ENCODE measurements around the gene LRP5. TPM values are rescaled to one million over a fixed set of nuclear protein-coding genes. Genes with fewer than 3 reads are reported as not detected.

Gene LRP5
- polyA plus RNA-seq, 3 donors: 0.23 to 0.29 TPM; not detected in 1

DNA sequence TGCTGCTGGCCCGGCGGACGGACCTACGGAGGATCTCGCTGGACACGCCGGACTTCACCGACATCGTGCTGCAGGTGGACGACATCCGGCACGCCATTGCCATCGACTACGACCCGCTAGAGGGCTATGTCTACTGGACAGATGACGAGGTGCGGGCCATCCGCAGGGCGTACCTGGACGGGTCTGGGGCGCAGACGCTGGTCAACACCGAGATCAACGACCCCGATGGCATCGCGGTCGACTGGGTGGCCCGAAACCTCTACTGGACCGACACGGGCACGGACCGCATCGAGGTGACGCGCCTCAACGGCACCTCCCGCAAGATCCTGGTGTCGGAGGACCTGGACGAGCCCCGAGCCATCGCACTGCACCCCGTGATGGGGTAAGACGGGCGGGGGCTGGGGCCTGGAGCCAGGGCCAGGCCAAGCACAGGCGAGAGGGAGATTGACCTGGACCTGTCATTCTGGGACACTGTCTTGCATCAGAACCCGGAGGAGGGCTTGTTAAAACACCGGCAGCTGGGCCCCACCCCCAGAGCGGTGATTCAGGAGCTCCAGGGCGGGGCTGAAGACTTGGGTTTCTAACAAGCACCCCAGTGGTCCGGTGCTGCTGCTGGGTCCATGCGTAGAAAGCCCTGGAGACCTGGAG lies 74.1 kb downstream of the LRP5 start:
- Histone ChIP-seq H3K4me2 (replicated peaks; ENCODE audit: extremely low read depth, low read length, poor library complexity, severe bottlenecking) (no peak overlapping the region), H3K27me3 (ENCODE audit: control insufficient read depth in 2 of 2, insufficient read depth in 2 of 2, low read length in 2 of 2) (no peaks in the 10 kb centered on the region), H4K20me1 (ENCODE audit: insufficient read depth, low read length) (no peaks in the 10 kb centered on the region), H2AFZ (ENCODE audit: insufficient read depth, low read depth, low read length, poor library complexity, severe bottlenecking) (no peak overlapping the region), H3K27ac (ENCODE audit: low read depth in 1 of 2, low read length in 2 of 2) (no peak overlapping the region), H3K4me1 (ENCODE audit: control insufficient read depth in 1 of 2, insufficient read depth in 2 of 2, low read length in 2 of 2) (peaks cover under 1% of the 10 kb centered on the region in 2 donors), H3K4me3 (replicated peaks in 1 of 3; ENCODE audit: low read depth in 2 of 3, low read length in 3 of 3) (no peak overlapping the region), H3K79me2 (ENCODE audit: insufficient read depth, low read length) (no peaks in the 10 kb centered on the region), H3K9ac (ENCODE audit: insufficient read depth, low read length, poor library complexity, severe bottlenecking) (no peak overlapping the region), H3K36me3 (replicated peaks in 1 of 2; ENCODE audit: control insufficient read depth in 1 of 2, insufficient read depth in 2 of 2, low read length in 2 of 2) (no peaks in the 10 kb centered on the region), H3K9me3 (replicated peaks in 1 of 2; ENCODE audit: control insufficient read depth in 1 of 2, insufficient read depth in 1 of 2, low read length in 2 of 2) (no peaks in the 10 kb centered on the region)
- Mint-ChIP-seq H3K36me3 (no peaks in the 10 kb centered on the region), H3K4me1 (peaks cover 6% of the 10 kb centered on the region), H3K9me3 (peaks cover 0 to 2% (median 0%) of the 10 kb centered on the region in 7 donors), H3K27ac (no peak overlapping the region), H3K27me3 (ENCODE audit: low read depth in 3 of 3) (peaks cover 0 to 4% (median 1%) of the 10 kb centered on the region in 3 donors), H3K4me3 (no peak overlapping the region)
- DNase-seq: no peak
- TF ChIP-seq, protein P1, sequence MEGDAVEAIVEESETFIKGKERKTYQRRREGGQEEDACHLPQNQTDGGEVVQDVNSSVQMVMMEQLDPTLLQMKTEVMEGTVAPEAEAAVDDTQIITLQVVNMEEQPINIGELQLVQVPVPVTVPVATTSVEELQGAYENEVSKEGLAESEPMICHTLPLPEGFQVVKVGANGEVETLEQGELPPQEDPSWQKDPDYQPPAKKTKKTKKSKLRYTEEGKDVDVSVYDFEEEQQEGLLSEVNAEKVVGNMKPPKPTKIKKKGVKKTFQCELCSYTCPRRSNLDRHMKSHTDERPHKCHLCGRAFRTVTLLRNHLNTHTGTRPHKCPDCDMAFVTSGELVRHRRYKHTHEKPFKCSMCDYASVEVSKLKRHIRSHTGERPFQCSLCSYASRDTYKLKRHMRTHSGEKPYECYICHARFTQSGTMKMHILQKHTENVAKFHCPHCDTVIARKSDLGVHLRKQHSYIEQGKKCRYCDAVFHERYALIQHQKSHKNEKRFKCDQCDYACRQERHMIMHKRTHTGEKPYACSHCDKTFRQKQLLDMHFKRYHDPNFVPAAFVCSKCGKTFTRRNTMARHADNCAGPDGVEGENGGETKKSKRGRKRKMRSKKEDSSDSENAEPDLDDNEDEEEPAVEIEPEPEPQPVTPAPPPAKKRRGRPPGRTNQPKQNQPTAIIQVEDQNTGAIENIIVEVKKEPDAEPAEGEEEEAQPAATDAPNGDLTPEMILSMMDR (IDR thresholded peaks at IDR 0.05): no peak
- WGBS (ENCODE audit: insufficient coverage): 97% methylated on average over 52 of the region's 52 CpGs
- intact Hi-C loops (cut with micrococcal nuclease): no loop called here

DNA sequence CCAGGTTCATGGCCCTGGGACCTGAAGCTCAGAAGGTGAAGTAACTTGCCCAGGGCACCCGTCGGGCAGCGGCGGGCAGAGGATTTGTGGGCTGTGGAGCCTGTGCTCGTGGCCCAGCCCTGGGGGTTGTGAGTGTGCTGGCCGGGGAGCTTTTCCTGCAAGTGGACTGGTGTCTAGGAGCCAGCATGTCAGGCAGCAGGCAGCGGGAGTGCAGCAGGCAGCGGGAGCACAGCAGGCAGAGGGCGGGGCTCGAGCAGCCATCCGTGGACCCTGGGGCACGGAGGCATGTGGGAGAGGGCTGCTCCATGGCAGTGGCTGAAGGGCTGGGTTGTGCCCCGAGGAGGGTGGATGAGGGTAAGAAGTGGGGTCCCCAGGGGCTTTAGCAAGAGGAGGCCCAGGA lies 75.4 kb downstream of the LRP5 start:
- Histone ChIP-seq H3K27me3 (ENCODE audit: control insufficient read depth in 2 of 2, insufficient read depth in 2 of 2, low read length in 2 of 2) (no peaks in the 10 kb centered on the region), H2AFZ (ENCODE audit: insufficient read depth, low read depth, low read length, poor library complexity, severe bottlenecking) (no peak overlapping the region), H3K4me2 (replicated peaks; ENCODE audit: extremely low read depth, low read length, poor library complexity, severe bottlenecking) (no peak overlapping the region), H3K9ac (ENCODE audit: insufficient read depth, low read length, poor library complexity, severe bottlenecking) (no peak overlapping the region), H3K79me2 (ENCODE audit: insufficient read depth, low read length) (no peaks in the 10 kb centered on the region), H3K4me3 (replicated peaks in 1 of 3; ENCODE audit: low read depth in 2 of 3, low read length in 3 of 3) (no peak overlapping the region), H3K36me3 (replicated peaks in 1 of 2; ENCODE audit: control insufficient read depth in 1 of 2, insufficient read depth in 2 of 2, low read length in 2 of 2) (no peaks in the 10 kb centered on the region), H3K27ac (ENCODE audit: low read depth in 1 of 2, low read length in 2 of 2) (no peak overlapping the region), H4K20me1 (ENCODE audit: insufficient read depth, low read length) (no peaks in the 10 kb centered on the region), H3K4me1 (ENCODE audit: control insufficient read depth in 1 of 2, insufficient read depth in 2 of 2, low read length in 2 of 2) (no peaks in the 10 kb centered on the region), H3K9me3 (replicated peaks in 1 of 2; ENCODE audit: control insufficient read depth in 1 of 2, insufficient read depth in 1 of 2, low read length in 2 of 2) (no peaks in the 10 kb centered on the region)
- peaks cover 0 to 2% (median 0%) of the 10 kb centered on the region in 7 donors for H3K9me3 Mint-ChIP-seq
- no peaks in the 10 kb centered on the region for H3K36me3 Mint-ChIP-seq
- 95% methylated on average over 12 of the region's 13 CpGs for WGBS (ENCODE audit: insufficient coverage)
- no peak for DNase-seq
- intact Hi-C loops (cut with micrococcal nuclease): no loop called here
- TF ChIP-seq, protein P1 (IDR thresholded peaks at IDR 0.05): no peak
- H3K27ac Mint-ChIP-seq: no peak overlapping the region
- H3K4me1 Mint-ChIP-seq: peaks cover 2% of the 10 kb centered on the region
- H3K27me3 Mint-ChIP-seq (ENCODE audit: low read depth in 3 of 3): no peaks in the 10 kb centered on the region
- H3K4me3 Mint-ChIP-seq: no peak overlapping the region

Data from CD14-positive monocyte (primary cell).